Measurements from ENCODE around the gene DNAJC18.
"Not testable (repeated sequence)": the region's sequence is repeated elsewhere in the genome, so short reads cannot be mapped to it uniquely, and the experiment has no call there.

The DNAJC18 gene

GRCh38 chr5:139439013-139439903 lies at the start of gene DNAJC18:
DNAJC18 (minus strand) TSS chr5:139439525; CDS start chr5:139439445, 80 bp downstream.
- DNase-seq: peak; percentile 93 to 95

- no peak for DNase-seq
Observed at GRCh38 chr5:139488260-139488659, 48.9 kb upstream of the DNAJC18 start.

DNA sequence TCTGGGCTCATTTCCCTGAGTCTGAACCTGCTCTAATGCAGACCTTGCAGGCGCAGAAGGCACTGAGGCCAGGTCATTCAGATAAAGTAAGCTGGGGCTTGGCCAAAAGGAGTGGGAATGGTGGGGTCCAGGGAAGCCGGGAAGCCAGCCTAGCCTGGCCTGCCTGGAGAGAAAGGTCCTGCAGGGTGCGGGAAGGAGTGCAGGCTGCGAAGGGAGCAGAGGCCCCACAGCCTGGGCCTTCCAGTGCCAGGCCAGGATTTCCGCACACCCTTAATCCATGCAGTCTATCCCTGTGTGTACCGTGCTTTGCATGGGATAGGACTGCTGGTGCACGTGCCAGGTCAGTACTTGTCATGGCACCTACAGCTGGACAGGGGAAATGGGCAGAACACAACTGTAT lies 46.9 kb upstream of the DNAJC18 start:
- DNase-seq: no peak

GRCh38 chr5:139482890-139483208 lies 43.5 kb upstream of the DNAJC18 start:
- not testable (repeated sequence) for DNase-seq

DNA sequence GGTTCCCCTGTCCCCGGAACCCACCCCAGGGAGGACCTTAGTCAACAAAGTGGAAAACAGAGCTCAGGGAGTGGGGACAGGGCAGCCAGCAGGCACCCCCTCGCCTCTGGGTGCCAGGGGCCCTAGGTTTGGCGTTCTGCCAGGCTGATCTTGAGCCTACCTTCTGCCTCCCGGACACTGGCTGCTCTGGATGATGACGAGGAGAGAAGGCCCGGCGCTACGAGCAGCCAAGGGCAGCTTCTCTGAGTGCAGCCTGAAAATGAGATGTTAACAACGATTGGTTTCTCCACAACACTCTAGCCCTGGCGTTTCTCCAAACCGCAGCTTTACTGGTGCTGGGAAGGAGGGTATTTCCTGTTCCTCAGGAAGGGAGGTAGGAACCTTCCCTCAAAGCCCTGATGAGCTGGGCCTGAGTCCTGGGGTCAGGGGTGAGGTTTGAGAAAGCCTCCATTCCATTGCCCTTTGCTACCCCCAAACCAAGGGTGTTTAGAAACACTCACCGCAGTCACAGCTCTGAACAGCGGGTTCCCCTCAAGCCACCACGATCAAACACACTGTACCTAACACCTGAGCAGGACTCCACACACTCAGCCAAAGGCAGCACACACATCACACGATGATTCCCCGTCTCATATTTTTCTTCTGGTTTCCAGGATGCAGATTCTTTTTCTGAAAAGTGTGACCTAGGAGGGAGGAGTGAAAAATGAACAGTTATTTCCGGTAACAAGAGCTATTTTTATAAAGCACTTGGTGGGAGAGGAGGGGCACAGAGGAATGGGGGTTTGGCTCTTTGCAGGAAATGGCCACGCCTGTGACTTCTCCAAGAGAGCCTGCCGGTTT lies 42.9 kb upstream of the DNAJC18 start, which contains the start of gene STING1:
Gene STING1 (minus strand): TSS at position 709 of the 840 bp plus-strand sequence. CDS start 1,054 bp downstream, outside the sequence.
- peak; percentile 79 to 86 for DNase-seq

DNA sequence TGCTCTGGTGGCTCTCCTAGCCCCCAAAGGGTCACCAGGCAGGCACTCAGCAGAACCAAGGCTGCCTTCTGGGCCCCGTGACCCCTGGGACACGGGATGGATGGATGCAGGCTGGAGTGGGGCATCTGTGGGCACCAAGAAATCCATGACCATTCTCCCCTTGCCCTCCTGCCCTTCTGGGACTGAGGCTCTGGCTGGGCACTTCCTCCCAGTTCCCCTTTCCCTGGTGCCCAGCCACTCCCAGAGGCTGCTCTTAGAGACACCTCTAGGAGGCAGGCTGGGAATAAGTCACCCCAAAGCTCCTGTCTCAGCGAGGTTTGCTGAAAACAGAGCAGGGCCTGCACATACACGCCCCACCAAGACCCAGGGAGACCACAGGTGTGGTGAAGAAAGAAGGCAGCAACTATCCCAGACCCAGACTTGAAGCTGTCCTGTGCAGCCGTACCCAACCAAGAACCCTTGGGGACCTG lies 42.3 kb upstream of the DNAJC18 start:
- DNase-seq: no peak

DNA sequence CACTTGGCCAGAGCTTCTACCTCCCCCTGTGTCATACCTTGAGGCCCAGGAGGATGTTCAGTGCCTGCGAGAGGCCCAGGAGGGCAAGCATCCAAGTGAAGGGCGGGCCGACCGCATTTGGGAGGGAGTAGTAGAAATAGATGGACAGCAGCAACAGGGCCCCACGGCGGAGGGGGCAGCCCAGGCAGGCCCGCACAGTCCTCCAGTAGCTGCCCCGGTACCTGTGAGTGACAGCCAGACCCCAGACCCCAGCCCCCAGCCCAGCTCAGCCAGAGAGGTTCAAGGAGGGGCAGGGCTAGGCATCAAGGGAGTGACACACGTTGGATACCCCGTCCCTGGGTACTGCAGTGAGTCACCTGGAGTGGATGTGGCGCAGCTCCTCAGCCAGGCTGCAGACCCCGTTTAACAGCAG lies 41.8 kb upstream of the DNAJC18 start:
- DNase-seq: peak; percentile 56 to 59

DNA sequence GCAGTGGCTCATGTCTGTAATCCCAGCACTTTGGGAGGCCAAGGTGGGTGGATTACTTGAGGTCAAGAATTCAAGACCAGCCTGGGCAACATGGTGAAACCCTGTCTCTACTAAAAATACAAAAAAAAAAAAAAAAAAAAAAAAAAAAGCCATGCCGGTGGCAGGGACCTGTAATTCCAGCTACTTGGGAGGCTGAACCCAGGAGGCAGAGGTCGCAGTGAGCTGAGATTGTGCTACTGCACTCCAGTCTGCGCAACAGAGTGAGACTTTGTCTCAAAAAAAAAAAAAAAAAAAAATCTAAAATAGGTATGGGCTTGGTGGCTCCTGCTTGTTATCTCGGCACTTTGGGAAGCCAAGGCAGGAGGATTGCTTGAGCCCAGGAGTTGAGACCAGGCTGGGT lies 40.4 kb upstream of the DNAJC18 start:
- DNase-seq: not testable (repeated sequence)

- not testable (repeated sequence) for DNase-seq
Observed at GRCh38 chr5:139478657-139479423, 39.5 kb upstream of the DNAJC18 start.

GRCh38 chr5:139475865-139476617 lies 36.7 kb upstream of the DNAJC18 start:
- no peak for DNase-seq

- no peak for DNase-seq
Observed at GRCh38 chr5:139474890-139475791, 35.8 kb upstream of the DNAJC18 start.

DNA sequence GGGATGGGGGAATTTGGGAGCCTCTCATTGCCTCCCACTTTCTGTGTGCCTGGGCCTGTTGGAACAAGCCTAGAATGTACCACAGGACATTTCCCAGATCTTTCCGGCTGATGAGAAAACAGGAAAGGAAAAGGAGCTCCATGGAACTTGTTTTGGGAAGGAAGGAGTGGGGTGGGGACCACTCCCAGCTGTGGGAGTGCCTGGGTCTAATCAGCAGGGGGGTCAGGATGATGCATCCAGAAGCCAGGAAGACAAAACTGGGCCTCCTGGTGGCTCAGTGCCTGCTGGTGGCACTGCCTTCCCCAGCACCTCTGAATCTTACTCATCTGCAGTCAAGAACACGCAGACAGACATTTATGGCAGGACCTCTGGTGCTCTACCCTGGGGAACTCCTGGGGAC lies 34.2 kb upstream of the DNAJC18 start:
- peak in 1 of 2 experiments; percentile 41 for DNase-seq

GRCh38 chr5:139473105-139473504 lies 33.8 kb upstream of the DNAJC18 start:
- DNase-seq: no peak

GRCh38 chr5:139472386-139473030 lies 33.2 kb upstream of the DNAJC18 start:
- no peak for DNase-seq

DNA sequence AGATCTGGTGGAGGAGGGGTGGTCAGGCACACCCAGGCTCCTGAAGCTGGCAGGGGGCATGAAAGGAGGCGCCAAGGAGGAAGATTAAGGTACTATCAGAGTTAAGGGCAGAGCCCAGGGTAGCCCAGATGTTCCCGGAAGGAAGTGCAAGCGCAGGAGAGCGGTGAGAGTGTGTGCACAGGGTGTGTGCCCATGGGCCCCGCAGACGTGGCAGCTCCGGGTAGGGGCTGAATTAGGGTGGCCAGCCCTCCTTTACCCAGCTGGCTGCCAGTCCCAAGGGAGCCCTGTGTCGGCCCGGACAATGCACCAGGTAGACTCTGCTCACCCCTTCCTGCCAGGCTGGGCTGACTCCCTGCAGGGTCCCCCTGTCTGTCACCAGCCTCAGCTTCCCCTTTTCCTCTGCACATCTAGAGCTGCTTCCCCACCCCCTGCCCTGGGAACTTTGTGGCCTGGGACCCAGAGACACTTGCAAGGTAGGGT lies 31.5 kb upstream of the DNAJC18 start, which contains the start of gene SMIM33:
Gene SMIM33 (plus strand): TSS at position 184 of the 480 bp plus-strand sequence. CDS start 118 bp downstream, at position 302.
- peak; percentile 53 to 56 for DNase-seq

DNA sequence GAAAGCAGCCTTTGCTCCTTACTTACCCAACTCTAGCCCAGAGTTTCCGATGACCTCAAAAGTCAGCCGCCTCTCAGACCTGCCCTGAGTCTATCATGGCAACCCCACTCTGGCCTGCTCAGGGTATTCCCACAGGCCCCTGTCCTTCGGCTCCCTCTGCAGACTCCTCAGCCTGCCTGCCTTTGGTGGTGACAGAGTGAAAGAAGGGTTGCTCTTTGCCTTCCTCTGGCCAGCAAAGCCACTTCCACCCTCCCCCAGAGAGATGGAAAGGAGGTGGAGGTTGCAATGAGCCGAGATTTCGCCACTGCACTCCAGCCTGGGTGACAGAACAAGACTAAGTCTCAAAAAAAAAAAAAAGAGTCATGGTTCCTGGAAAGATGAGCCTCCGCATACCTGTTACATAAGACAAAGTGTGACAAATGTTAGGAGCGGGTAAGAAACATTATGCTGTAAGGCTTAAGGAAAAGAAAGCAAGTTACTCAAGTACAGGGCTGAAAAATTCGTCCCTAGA lies 29.2 kb upstream of the DNAJC18 start:
- DNase-seq: no peak

GRCh38 chr5:139462586-139463276 lies 23.4 kb upstream of the DNAJC18 start, which contains the start of gene ECSCR:
ECSCR (minus strand) TSS chr5:139462743; CDS start chr5:139462670, 73 bp downstream.
- no peak for DNase-seq

GRCh38 chr5:139461698-139462097 lies 22.4 kb upstream of the DNAJC18 start:
- DNase-seq: no peak

- DNase-seq: no peak
Observed at GRCh38 chr5:139461176-139461575, 21.9 kb upstream of the DNAJC18 start.
